MCF 10A (cell line): ENCODE data around the gene GPR137C. TPM values are rescaled to one million over a fixed set of nuclear protein-coding genes. Genes with fewer than 3 reads are reported as not detected.
A peak's percentile ranks its signal among the peaks of the same experiment; 100 is the strongest.

ENCODE experiments used
- BruUV-seq: library from RNA; stranded (reverse); fragments of 400-500 nt; replicated peaks from 2 replicates; lab custom pipeline; 2021; lab: Mats Ljungman, UMichigan
- CTCF ChIA-PET: fragments of 300-600 bp; sonication (Branson Sonifier 250); formaldehyde crosslinking; extraction: SDS; loops from one replicate; lab custom pipeline; 2021; ENCODE audit warnings: antibody characterized with exemption, inconsistent platforms; lab: Yijun Ruan, JAX
- POLR2A ChIA-PET: fragments of 300-600, 350-650 bp; sonication (Branson Sonifier 250); formaldehyde crosslinking; extraction: SDS; loops from one replicate; lab custom pipeline; 2020; ENCODE audit warnings: antibody characterized with exemption, inconsistent platforms; lab: Yijun Ruan, JAX
- DNase-seq: peaks from one replicate; pipeline ENCODE4 v3.0.0-alpha.2; 2018; ENCODE audit not compliant: unreplicated experiment
- H3K27ac Mint-ChIP-seq: one replicate; pipeline ENCODE4 v1.8.0; 2022; ENCODE audit warnings: mild to moderate bottlenecking, low read depth, mixed read lengths; ENCODE audit not compliant: unreplicated experiment
- H3K27me3 Mint-ChIP-seq: one replicate; pipeline ENCODE4 v1.8.0; 2022; ENCODE audit warnings: mixed read lengths; ENCODE audit not compliant: insufficient read depth, unreplicated experiment
- H3K36me3 Mint-ChIP-seq: one replicate; pipeline ENCODE4 v1.8.0; 2022; ENCODE audit warnings: mild to moderate bottlenecking, moderate library complexity, mixed read lengths; ENCODE audit not compliant: insufficient read depth, unreplicated experiment
- H3K4me1 Mint-ChIP-seq: one replicate; pipeline ENCODE4 v1.8.0; 2022; ENCODE audit warnings: mixed read lengths; ENCODE audit not compliant: insufficient read depth, unreplicated experiment
- H3K4me3 Mint-ChIP-seq: one replicate; pipeline ENCODE4 v1.8.0; 2022; ENCODE audit warnings: mild to moderate bottlenecking, moderate library complexity, mixed read lengths; ENCODE audit not compliant: unreplicated experiment
- H3K9me3 Mint-ChIP-seq: one replicate; pipeline ENCODE4 v1.8.0; 2022; ENCODE audit warnings: mixed read lengths; ENCODE audit not compliant: unreplicated experiment
- CTCF ChIP-seq: fragments of 200-600 bp; IDR thresholded peaks from one replicate; pipeline ENCODE4 v1.8.0; 2022; ENCODE audit warnings: antibody characterized with exemption, mild to moderate bottlenecking; ENCODE audit not compliant: unreplicated experiment
- intact Hi-C: fragments of 100-400 bp; cut with micrococcal nuclease; formaldehyde crosslinking; loops from 2 replicates; pipeline ENCODE4 v1.14.1; 2022
- total RNA-seq: library from RNA; stranded (reverse); gene quantifications from 2 replicates; pipeline ENCODE4 v1.2.3, GENCODE V29; 2022

Gene GPR137C
- total RNA-seq, 1 experiment from 2014 or later: not detected

- peak overlapping the region; percentile 53 for H3K27ac Mint-ChIP-seq
- peak; percentile 10 for TF ChIP-seq CTCF
- no TSS peak for BruUV-seq
- CTCF ChIA-PET: interaction anchor here (0.6 to 1.0 kb wide), 7 partner anchors 16 to 575 kb away, joined by 3 to 6 read pairs (median 4); no protein-coding TSS in a partner anchor
- H3K4me3 Mint-ChIP-seq: peak overlapping the region; percentile 80
- no peaks in the 10 kb centered on the region for H3K27me3 Mint-ChIP-seq
- no peaks in the 10 kb centered on the region for H3K36me3 Mint-ChIP-seq
- DNase-seq: peak; percentile 45
- H3K9me3 Mint-ChIP-seq: no peaks in the 10 kb centered on the region
- intact Hi-C loops: loop anchor here (5.0 kb wide), 2 partner anchors 86 to 141 kb away; no protein-coding TSS in a partner anchor
- POLR2A ChIA-PET: interaction anchor here (0.7 to 3.9 kb wide), 39 partner anchors 10 to 1933 kb away, joined by 3 to 59 read pairs (median 4); partner anchors contain the start of genes ERO1A, PSMC6 and STYX
- peaks cover 12% of the 10 kb centered on the region for H3K4me1 Mint-ChIP-seq
Observed at GRCh38 chr14:52551696-52552062, 957 bp upstream of the GPR137C start.

GRCh38 chr14:52553002-52553670, 500 bp downstream of the GPR137C start:
- Mint-ChIP-seq H3K27ac (no peak overlapping the region), H3K4me3 (peak overlapping the region; percentile 80), H3K36me3 (no peaks in the 10 kb centered on the region), H3K27me3 (no peaks in the 10 kb centered on the region), H3K4me1 (peaks cover 12% of the 10 kb centered on the region), H3K9me3 (no peaks in the 10 kb centered on the region)
- intact Hi-C loops: loop anchor here (5.0 kb wide), 2 partner anchors 84 to 139 kb away; no protein-coding TSS in a partner anchor
- DNase-seq: peak; percentile 11
- no peak for TF ChIP-seq CTCF
- no TSS peak for BruUV-seq
- CTCF ChIA-PET: interaction anchor here (0.5 to 0.6 kb wide), 2 partner anchors 280 to 464 kb away, joined by 3 read pairs; no protein-coding TSS in a partner anchor
- POLR2A ChIA-PET: interaction anchor here (0.6 to 3.9 kb wide), 28 partner anchors 9 to 1106 kb away, joined by 3 to 59 read pairs (median 5); partner anchors contain the start of genes ERO1A, PSMC6 and STYX

- peaks cover 12% of the 10 kb centered on the region for H3K4me1 Mint-ChIP-seq
- no peak for TF ChIP-seq CTCF
- H3K9me3 Mint-ChIP-seq: peaks cover 7% of the 10 kb centered on the region
- intact Hi-C loops: loop anchor here (5.0 kb wide), 2 partner anchors 83 to 138 kb away; no protein-coding TSS in a partner anchor
- no peaks in the 10 kb centered on the region for H3K27me3 Mint-ChIP-seq
- DNase-seq: peak; percentile 80
- no peak overlapping the region for H3K27ac Mint-ChIP-seq
- ChIA-PET POLR2A (interaction anchor here (0.7 to 3.9 kb wide), 13 partner anchors 9 to 202 kb away, joined by 3 to 59 read pairs (median 4); partner anchors contain the start of gene ERO1A), CTCF (interaction anchor here (0.6 to 0.8 kb wide), 3 partner anchors 12 to 100 kb away, joined by 3 read pairs; no protein-coding TSS in a partner anchor)
- H3K4me3 Mint-ChIP-seq: peak overlapping the region; percentile 80
- no TSS peak for BruUV-seq
- H3K36me3 Mint-ChIP-seq: no peaks in the 10 kb centered on the region
Observed at GRCh38 chr14:52553671-52554575, 1.3 kb downstream of the GPR137C start.
